K562 (cell line): ENCODE measurements around the gene CGREF1. TPM values are rescaled to one million over a fixed set of nuclear protein-coding genes. Genes with fewer than 3 reads are reported as not detected.

ENCODE experiments used
- DIDO1 ChIP-seq: fragments of 450-650 bp; IDR thresholded peaks from 2 replicates; pipeline ENCODE4 v1.6.1; 2016; ENCODE audit warnings: low read depth, missing biosample characterization, missing genetic modification characterization
- ELF2 ChIP-seq: fragments of 250-450 bp; sonication (Bioruptor Pico); IDR thresholded peaks from 2 replicates; pipeline ENCODE4 v1.5.0; 2021; ENCODE audit warnings: mild to moderate bottlenecking
- ELF4 ChIP-seq: fragments of 450-650 bp; formaldehyde crosslinking; IDR thresholded peaks from 2 replicates; pipeline ENCODE4 v1.4.0; 2022; ENCODE audit warnings: missing genetic modification characterization
- HNRNPUL1 ChIP-seq: fragments of 200-400 bp; formaldehyde crosslinking; IDR thresholded peaks from 2 replicates; pipeline ENCODE4 v1.6.1; 2017; ENCODE audit warnings: low read length
- IFI16 ChIP-seq: fragments of 250-450 bp; sonication (Bioruptor Pico); IDR thresholded peaks from 2 replicates; pipeline ENCODE4 v2.1.2; 2022; ENCODE audit warnings: mild to moderate bottlenecking, inconsistent platforms
- RHOXF2B ChIP-seq: fragments of 250-450 bp; sonication (Bioruptor Pico); conservative IDR thresholded peaks from 2 replicates; pipeline ENCODE4 v1.5.1; 2021
- TBP ChIP-seq: optimal IDR thresholded peaks from 2 replicates; pipeline ENCODE3; 2011; ENCODE audit warnings: low read depth, low read length, improper control_type of control experiment
- ZNF134 ChIP-seq: fragments of 250-450 bp; sonication (Bioruptor Pico); conservative IDR thresholded peaks from 2 replicates; pipeline ENCODE4 v1.4.0; 2020
- ZNF175 ChIP-seq: fragments of 200-800 bp; sonication (Bioruptor generic); IDR thresholded peaks from 2 replicates; pipeline ENCODE4 v1.6.1; 2016; ENCODE audit warnings: low read depth, mild to moderate bottlenecking, missing genetic modification characterization, missing compliant biosample characterization
- ZNF212 ChIP-seq: fragments of 450-650 bp; formaldehyde crosslinking; IDR thresholded peaks from 2 replicates; pipeline ENCODE4 v1.4.0; 2020; ENCODE audit warnings: mild to moderate bottlenecking
- ZNF436 ChIP-seq: fragments of 250-450, 450-650 bp; sonication (Bioruptor Pico); formaldehyde crosslinking; IDR thresholded peaks from 2 replicates; pipeline ENCODE4 v1.7.0; 2020; ENCODE audit warnings: mild to moderate bottlenecking
- polyA plus RNA-seq, 8 experiments: library from polyadenylated mRNA; depleted of rRNA in 4 of 8; stranded (reverse) in 5 of 8; unstranded in 3 of 8; fragments of >200 nt; fragmentation: Nextera tagmentation in 2 of 8; fragmentation: Illumina TruSeq in 1 of 8; extraction: Ambion mirVana in 2 of 8; extraction: Trizol in 1 of 8; gene quantifications; 2 replicates each; pipeline versions ENCODE4 v1.2.1 to v1.2.3, GENCODE V29; 2011 to 2014; ENCODE audit warnings: inconsistent platforms in 1 of 8, missing spikeins in 1 of 8
- total RNA-seq, 7 experiments: library from RNA; depleted of rRNA in 6 of 7; stranded (reverse); fragments of >200 nt in 6 of 7; fragmentation: Illumina TruSeq in 2 of 7; extraction: Trizol in 2 of 7; gene quantifications; 2 replicates each; pipeline versions ENCODE4 v1.2.1 to v1.2.3, GENCODE V29; 2011 to 2021; ENCODE audit warnings: low replicate concordance in 1 of 7
- TF ChIP-seq, protein P1 (sequence below): fragments of 250-450 bp; sonication (Bioruptor Pico); IDR thresholded peaks from 2 replicates; pipeline ENCODE4 v1.5.0; 2021; ENCODE audit warnings: mild to moderate bottlenecking, moderate library complexity
- TF ChIP-seq, protein P2 (sequence below): fragments of 450-650 bp; IDR thresholded peaks from 2 replicates; pipeline ENCODE4 v1.7.0; 2016; ENCODE audit warnings: borderline replicate concordance
- TF ChIP-seq, protein P3 (sequence below), 2 experiments: IDR thresholded peaks; 2 replicates each; pipeline ENCODE4 v1.6.1; 2011; ENCODE audit warnings: borderline replicate concordance in 1 of 2, control low read depth in 1 of 2, low read depth in 1 of 2, low read length in 1 of 2, mild to moderate bottlenecking in 1 of 2, mixed read lengths in 1 of 2, moderate library complexity in 1 of 2; ENCODE audit not compliant: insufficient read depth in 1 of 2, insufficient read length in 1 of 2, poor library complexity in 1 of 2, severe bottlenecking in 1 of 2; ENCODE audit errors: extremely low read depth in 1 of 2
- TF ChIP-seq, protein P4 (sequence below), 2 experiments: fragments of 450-650 bp in 1 of 2; sonication (generic) in 1 of 2; formaldehyde crosslinking in 1 of 2; IDR thresholded peaks in 1 of 2; conservative IDR thresholded peaks in 1 of 2; 2 replicates each; pipeline versions ENCODE4 v1.6.1 to v1.8.1; 2016 to 2023; ENCODE audit warnings: mild to moderate bottlenecking in 2 of 2, moderate library complexity in 2 of 2, inconsistent platforms in 1 of 2, missing genetic modification reagents in 1 of 2

The CGREF1 gene
- total and polyA plus RNA-seq, 9 of the 15 experiments (the other 6 are each of a cell fraction or from before 2014, with no cell fraction given), result 0.07 to 0.50 (median 0.37) TPM

- TF ChIP-seq, protein P1, sequence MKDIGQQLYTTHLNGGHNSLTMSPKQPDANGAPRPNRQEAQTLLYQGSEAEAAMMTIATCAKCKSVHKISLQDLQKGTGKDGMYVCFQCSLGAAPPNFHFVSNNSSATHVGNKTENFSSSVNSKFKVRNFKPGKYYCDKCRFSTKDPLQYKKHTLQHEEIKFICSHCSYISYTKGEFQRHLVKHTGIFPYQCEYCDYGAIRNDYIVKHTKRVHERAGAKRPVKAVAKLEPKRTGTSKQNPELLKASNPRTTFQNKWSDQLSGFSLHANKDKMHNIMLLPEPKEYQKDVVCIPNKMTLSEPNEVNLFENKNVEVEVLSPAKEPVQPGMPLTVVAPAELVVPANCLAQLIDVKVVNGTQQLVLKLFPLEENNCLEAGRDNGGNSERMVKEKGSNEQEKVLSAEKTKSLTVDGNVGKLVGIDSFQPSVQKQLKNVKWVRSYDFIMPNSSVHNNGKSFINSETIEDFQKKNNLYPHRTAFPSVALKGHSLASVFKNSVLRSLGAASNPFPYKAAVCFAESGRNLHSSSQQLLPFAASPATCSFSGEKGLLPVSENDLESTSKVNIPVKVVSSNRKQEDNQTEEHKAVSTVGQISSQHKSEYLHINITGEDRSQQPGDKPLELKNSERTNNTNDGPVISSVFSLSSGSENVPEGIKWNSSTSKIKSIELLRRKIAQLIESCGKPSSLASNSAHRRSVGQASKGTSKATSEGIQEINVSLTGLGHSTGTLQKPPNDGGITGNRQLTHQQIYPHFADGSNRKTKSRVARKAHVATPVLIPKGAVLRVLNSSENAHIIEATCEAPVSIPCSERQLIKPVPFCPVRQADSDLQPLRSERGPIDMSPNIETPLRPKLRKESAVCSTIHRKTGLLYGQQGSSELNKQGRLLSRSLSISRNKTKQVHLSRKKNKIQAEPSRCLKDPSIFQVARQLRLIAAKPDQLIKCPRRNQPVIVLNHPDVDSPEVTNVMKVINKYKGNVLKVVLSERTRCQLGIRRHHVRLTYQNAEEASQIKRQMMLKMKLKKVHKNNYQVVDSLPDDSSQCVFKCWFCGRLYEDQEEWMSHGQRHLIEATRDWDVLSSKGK (CRISPR knock-in tag), result 0 out of 2 replicates have a peak, but pooled peaks have one; percentile 34
- TF ChIP-seq RHOXF2B (CRISPR knock-in tag) (0 out of 2 replicates have a peak, but pooled peaks have one; percentile 27), TBP (peak; percentile 98), ZNF175 (CRISPR knock-in tag) (peak; percentile 61; the same call in 1 of the 2 replicates), DIDO1 (tag) (peak; percentile 38; the same call in 1 of the 2 replicates), ZNF134 (CRISPR knock-in tag) (0 out of 2 replicates have a peak, but pooled peaks have one; percentile 20), ZNF436 (CRISPR knock-in tag) (no peak), HNRNPUL1 (peak; percentile 88), ELF4 (CRISPR knock-in tag) (0 out of 2 replicates have a peak, but pooled peaks have one; percentile 21), ELF2 (CRISPR knock-in tag) (0 out of 2 replicates have a peak, but pooled peaks have one; percentile 50), IFI16 (no peak), ZNF212 (no peak)
- TF ChIP-seq, protein P2, sequence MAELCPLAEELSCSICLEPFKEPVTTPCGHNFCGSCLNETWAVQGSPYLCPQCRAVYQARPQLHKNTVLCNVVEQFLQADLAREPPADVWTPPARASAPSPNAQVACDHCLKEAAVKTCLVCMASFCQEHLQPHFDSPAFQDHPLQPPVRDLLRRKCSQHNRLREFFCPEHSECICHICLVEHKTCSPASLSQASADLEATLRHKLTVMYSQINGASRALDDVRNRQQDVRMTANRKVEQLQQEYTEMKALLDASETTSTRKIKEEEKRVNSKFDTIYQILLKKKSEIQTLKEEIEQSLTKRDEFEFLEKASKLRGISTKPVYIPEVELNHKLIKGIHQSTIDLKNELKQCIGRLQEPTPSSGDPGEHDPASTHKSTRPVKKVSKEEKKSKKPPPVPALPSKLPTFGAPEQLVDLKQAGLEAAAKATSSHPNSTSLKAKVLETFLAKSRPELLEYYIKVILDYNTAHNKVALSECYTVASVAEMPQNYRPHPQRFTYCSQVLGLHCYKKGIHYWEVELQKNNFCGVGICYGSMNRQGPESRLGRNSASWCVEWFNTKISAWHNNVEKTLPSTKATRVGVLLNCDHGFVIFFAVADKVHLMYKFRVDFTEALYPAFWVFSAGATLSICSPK, result peak; percentile 14; the same call in 1 of the 2 replicates
- TF ChIP-seq, protein P3, sequence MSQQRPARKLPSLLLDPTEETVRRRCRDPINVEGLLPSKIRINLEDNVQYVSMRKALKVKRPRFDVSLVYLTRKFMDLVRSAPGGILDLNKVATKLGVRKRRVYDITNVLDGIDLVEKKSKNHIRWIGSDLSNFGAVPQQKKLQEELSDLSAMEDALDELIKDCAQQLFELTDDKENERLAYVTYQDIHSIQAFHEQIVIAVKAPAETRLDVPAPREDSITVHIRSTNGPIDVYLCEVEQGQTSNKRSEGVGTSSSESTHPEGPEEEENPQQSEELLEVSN (IDR thresholded peaks at IDR 0.05; ENCODE audit: borderline replicate concordance in 1 of 2, extremely low read depth in 1 of 2, insufficient read depth in 1 of 2, insufficient read length in 1 of 2, low read depth in 1 of 2, low read length in 1 of 2, poor library complexity in 1 of 2, severe bottlenecking in 1 of 2), result peak; percentile 96 to 97
- TF ChIP-seq, protein P4, sequence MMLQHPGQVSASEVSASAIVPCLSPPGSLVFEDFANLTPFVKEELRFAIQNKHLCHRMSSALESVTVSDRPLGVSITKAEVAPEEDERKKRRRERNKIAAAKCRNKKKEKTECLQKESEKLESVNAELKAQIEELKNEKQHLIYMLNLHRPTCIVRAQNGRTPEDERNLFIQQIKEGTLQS (IDR thresholded peaks at IDR 0.05), result no peak
- TF ChIP-seq, protein P4 (CRISPR knock-in tag; conservative IDR thresholded peaks at IDR 0.05), result peak; percentile 70
These were observed 67.7 kb downstream of the CGREF1 start, which contains the start of gene AGBL5 (continued) for GRCh38 chr2:27050996-27051901.
